ENCODE measurements around the gene ROPN1L. TPM values are rescaled to one million over a fixed set of nuclear protein-coding genes. Genes with fewer than 3 reads are reported as not detected.

The ROPN1L gene
- total RNA-seq, 4 donors from 2014 or later = 0.56 to 2.2 (median 1.4) TPM; not detected in 1

DNA sequence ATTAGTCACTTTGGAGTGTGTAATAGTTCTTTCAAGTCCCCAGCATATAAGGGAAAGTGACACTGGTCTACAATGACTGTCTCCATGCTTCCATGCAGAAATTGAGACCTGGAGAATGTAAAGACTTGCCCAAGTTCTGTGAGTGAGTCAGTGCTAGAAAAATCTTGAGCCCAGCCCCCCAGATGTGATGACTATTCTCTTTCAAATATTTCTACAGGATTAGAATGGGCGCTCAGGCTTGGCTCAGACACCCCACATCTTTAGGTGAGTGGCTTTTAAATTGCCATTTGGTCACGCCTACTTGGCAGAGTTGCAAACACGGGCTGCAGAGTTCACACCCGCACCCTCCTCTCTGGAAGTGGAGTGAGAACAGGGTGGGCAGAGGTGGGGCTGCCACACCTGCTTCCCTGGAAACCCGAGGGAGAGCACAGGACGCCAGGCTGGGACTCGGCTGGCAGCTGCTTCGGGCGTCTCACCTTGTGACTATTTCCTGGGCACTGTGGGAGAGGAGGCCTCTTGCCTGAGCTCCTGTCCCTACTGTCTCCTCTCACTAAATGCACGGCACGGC is 37.6 kb downstream of the ROPN1L start:
- DNase-seq (ENCODE audit: low spot score) = no peak
- ATAC-seq (ENCODE audit: low FRiP score) = peak; percentile 82
- TF ChIP-seq CTCF (IDR thresholded peaks at IDR 0.05) = no peak

GRCh38 chr5:10480237-10480985 is 38.7 kb downstream of the ROPN1L start:
- DNase-seq (ENCODE audit: low spot score) (no peak), ATAC-seq (ENCODE audit: low FRiP score) (no peak)
- no peak for TF ChIP-seq CTCF (IDR thresholded peaks at IDR 0.05)

DNA sequence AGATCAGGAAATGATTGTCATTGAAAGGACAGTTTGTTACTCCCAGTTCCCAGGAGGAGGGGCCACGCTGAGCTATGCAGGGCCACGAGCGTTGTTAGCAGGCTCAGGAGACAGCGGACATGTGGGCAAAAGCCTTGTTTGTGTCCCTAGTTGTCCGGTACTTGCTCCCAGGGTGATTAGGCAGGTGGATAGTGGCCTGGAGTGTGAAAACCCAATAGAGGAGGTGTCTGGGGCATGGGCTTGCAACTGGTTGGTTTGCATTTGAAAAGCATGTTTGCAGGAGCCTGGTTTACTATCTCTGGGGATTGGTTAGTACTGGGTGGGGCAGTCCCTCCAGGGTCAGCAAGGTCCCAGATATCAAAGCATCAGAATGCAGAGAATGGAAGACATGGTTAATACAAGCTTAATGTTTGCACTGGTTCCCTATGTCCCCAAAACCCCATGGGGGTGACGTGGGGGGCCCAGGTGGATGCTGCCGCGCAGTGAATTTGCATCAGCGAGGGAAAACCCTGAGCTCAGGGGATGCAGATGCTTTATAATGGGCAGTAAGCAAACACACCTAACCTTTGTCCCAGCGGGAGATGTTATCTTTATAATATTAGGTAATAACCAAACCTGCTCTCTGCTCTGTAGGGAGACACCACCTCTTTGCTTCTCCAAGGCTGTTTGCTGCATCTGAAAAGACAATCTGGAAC is 39.7 kb downstream of the ROPN1L start:
- DNase-seq (ENCODE audit: low spot score) = no peak
- TF ChIP-seq CTCF (IDR thresholded peaks at IDR 0.05) = no peak
- no peak for ATAC-seq (ENCODE audit: low FRiP score)

DNA sequence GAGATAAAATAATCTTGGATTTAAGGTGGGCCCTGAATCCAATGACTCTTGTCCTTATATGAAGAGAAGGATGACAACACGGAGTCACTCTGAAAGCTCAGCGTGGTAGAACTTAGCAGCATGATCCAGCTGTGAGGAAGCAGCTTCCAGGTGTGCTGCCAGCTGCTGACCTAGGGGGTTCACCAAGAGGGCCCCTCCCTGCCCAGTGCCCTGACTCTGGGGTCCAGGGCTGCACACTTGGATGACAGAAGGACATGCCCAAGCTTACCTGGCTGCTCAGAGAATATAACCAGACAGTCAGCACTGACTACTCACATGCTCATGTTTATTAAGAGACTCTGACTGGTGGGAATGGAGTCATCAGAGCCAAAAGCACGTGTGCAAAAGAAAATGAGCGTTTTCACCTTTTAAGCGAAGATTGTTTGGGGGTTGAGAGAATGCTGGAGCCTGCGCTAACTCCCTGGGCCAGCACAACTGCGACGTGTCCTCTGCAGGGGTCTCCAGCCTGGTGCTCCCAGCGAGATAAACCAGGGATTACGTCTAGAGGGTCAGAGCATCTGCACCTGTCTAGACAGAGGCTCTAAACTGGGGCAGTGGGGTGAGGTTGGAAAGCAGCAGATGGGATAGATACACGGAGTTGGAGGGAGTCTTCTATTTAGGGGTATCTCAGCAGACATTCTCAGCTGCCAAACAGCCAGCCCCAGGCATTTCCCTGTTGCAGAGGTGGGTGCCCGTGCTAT is 41.3 kb downstream of the ROPN1L start:
- ATAC-seq (ENCODE audit: low FRiP score) = no peak

DNA sequence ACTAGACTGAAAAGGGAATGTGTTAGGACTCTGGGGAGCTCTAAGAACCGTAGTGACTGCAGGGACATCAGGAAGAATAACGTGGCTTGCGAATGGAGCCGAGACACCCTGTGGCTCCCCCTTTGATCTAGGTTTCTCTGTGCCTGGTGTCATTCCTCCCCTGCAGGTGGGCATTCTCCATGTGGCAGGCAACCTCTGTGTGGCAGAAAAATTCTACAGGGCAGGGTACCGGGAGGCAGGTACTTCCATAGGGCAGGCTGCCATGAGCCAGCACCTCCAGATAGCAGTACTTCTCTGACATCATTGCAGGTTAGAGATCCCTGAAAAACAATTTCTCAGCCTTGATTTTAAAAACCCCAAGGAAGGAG is 43.1 kb downstream of the ROPN1L start:
- ATAC-seq (ENCODE audit: low FRiP score) = no peak
- no peak for TF ChIP-seq CTCF (IDR thresholded peaks at IDR 0.05)
- no peak for DNase-seq (ENCODE audit: low spot score)

More for the DNA sequence above, 41.3 kb downstream of the ROPN1L start:
- TF ChIP-seq CTCF (IDR thresholded peaks at IDR 0.05) = no peak
- DNase-seq (ENCODE audit: low spot score) = no peak

DNA sequence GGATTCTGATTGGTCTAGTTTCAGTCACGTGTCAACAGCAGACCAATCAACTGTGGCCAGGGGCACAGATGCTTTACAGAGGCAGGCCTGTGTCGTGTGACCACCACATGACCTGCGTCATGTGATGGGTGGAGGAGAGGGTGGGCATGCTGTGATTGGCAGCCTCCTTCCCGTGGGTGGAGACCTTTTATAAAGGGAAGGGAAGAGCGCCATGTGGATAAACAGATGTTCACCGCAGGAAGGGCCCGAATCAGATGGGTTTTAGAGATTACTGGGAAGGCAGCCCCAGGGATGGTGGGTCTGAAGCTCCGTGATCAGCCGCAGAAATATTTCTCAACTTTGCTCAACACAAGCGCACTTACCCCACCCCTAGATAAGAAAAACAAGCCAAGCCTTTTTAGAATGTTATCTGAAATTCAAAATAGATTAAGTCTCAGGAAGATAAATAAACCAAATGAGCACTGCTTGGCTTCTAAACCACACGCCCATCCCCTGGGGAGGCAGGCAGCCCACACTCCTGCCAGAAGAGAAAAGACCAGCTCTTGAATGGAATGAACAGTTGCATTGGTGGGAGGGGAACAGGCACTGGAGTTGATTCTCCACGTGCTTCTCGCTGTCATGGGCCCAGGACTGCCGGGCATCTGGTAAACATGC is 43.6 kb downstream of the ROPN1L start:
- ATAC-seq (ENCODE audit: low FRiP score) (peak; percentile 46), DNase-seq (ENCODE audit: low spot score) (no peak)
- TF ChIP-seq CTCF (IDR thresholded peaks at IDR 0.05) = no peak
